Vagina (tissue), 2 donors: ENCODE measurements around the gene TFPI.

Experiments
- CTCF ChIP-seq, 3 experiments: fragments of 450-650 bp in 2 of 3; fragments of 200-600 bp in 1 of 3; sonication (generic) in 1 of 3; IDR thresholded peaks; one replicate each; pipeline ENCODE4 v1.5.1; 2017 to 2019; ENCODE audit warnings: antibody characterized with exemption in 3 of 3, mild to moderate bottlenecking in 2 of 3, moderate library complexity in 2 of 3
- POLR2A ChIP-seq, 2 donors: fragments of 450-650 bp; IDR thresholded peaks; one replicate each; pipeline ENCODE4 v1.6.1; 2017; ENCODE audit warnings: antibody characterized with exemption in 2 of 2, mild to moderate bottlenecking in 2 of 2, moderate library complexity in 2 of 2

GRCh38 chr2:187545238-187545751, 8.9 kb downstream of the TFPI start:
- no peak for TF ChIP-seq CTCF (IDR thresholded peaks at IDR 0.05)
- no peak for TF ChIP-seq POLR2A (IDR thresholded peaks at IDR 0.05)
